HepG2 (cell line): ENCODE results near the gene ARMH1. TPM values are rescaled to one million over a fixed set of nuclear protein-coding genes. Genes with fewer than 3 reads are reported as not detected.

ENCODE experiments used
- BCL6 ChIP-seq: IDR thresholded peaks from 2 replicates; pipeline ENCODE4 v1.6.1; 2016; ENCODE audit warnings: missing genetic modification reagents, missing compliant biosample characterization
- CBX2 ChIP-seq, 2 experiments: fragments of 200-600 bp in 1 of 2; sonication (generic); formaldehyde crosslinking in 1 of 2; IDR thresholded peaks; 2 replicates each; pipeline versions ENCODE4 v1.7.0 to v1.8.1; 2018 to 2022; ENCODE audit warnings: low read depth in 2 of 2, low read length in 1 of 2, mild to moderate bottlenecking in 1 of 2, missing genetic modification reagents in 1 of 2
- HHEX ChIP-seq: IDR thresholded peaks from 2 replicates; pipeline ENCODE4 v1.6.1; 2016; ENCODE audit warnings: control low read depth
- KDM1A ChIP-seq: IDR thresholded peaks from 2 replicates; pipeline ENCODE4 v1.6.1; 2016; ENCODE audit warnings: missing compliant biosample characterization
- MEIS2 ChIP-seq: sonication (generic); formaldehyde crosslinking; IDR thresholded peaks from 2 replicates; pipeline ENCODE4 v1.9.0; 2021; ENCODE audit warnings: mild to moderate bottlenecking, missing genetic modification reagents
- WIZ ChIP-seq: sonication (generic); formaldehyde crosslinking; IDR thresholded peaks from 2 replicates; pipeline ENCODE4 v1.5.1; 2020; ENCODE audit warnings: mild to moderate bottlenecking, missing genetic modification reagents
- ZFP1 ChIP-seq: IDR thresholded peaks from 2 replicates; pipeline ENCODE4 v1.6.1; 2016
- ZNF205 ChIP-seq: IDR thresholded peaks from 2 replicates; pipeline ENCODE4 v1.6.1; 2018; ENCODE audit warnings: missing biosample characterization, missing genetic modification reagents
- polyA plus RNA-seq, 8 experiments: library from polyadenylated mRNA; depleted of rRNA in 3 of 8; stranded (reverse) in 7 of 8; unstranded in 1 of 8; fragments of >200 nt; fragmentation: Illumina TruSeq in 4 of 8; extraction: Trizol in 4 of 8; gene quantifications; 2 replicates each; pipeline versions ENCODE4 v1.2.1 to v1.2.3, GENCODE V29; 2011 to 2016; ENCODE audit warnings: low read depth in 4 of 8, missing spikeins in 1 of 8, mixed read lengths in 1 of 8; ENCODE audit not compliant: insufficient read depth in 1 of 8
- total RNA-seq, 5 experiments: library from RNA; depleted of rRNA; stranded (reverse); fragments of >200 nt; fragmentation: Illumina TruSeq; extraction: Trizol; gene quantifications; 2 replicates each; pipeline ENCODE4 v1.2.3, GENCODE V29; 2016; ENCODE audit warnings: low read depth in 1 of 5
- TF ChIP-seq, protein P1 (sequence below): sonication (generic); formaldehyde crosslinking; IDR thresholded peaks from 2 replicates; pipeline ENCODE4 v1.4.0; 2020; ENCODE audit warnings: missing genetic modification reagents
- TF ChIP-seq, protein P2 (sequence below), 2 experiments: fragments of 450-650 bp in 1 of 2; sonication (generic) in 1 of 2; formaldehyde crosslinking in 1 of 2; IDR thresholded peaks; 2 replicates each; pipeline versions ENCODE4 v1.6.1 to v1.8.0; 2016 to 2022; ENCODE audit warnings: antibody characterized with exemption in 1 of 2, mild to moderate bottlenecking in 1 of 2, missing genetic modification reagents in 1 of 2
- TF ChIP-seq, protein P3 (sequence below): sonication (generic); formaldehyde crosslinking; IDR thresholded peaks from 2 replicates; pipeline ENCODE4 v1.4.0; 2020; ENCODE audit warnings: missing genetic modification reagents; ENCODE audit errors: not compliant biosample characterization
- TF ChIP-seq, protein P4 (sequence below): sonication (generic); formaldehyde crosslinking; IDR thresholded peaks from 2 replicates; pipeline ENCODE4 v1.5.1; 2020; ENCODE audit warnings: mild to moderate bottlenecking, missing genetic modification reagents, moderate library complexity

ARMH1 gene
- total and polyA plus RNA-seq, 2 of the 13 experiments (the other 11 are each of a cell fraction or from before 2014, with no cell fraction given) = 0.69 TPM; not detected in 1

DNA sequence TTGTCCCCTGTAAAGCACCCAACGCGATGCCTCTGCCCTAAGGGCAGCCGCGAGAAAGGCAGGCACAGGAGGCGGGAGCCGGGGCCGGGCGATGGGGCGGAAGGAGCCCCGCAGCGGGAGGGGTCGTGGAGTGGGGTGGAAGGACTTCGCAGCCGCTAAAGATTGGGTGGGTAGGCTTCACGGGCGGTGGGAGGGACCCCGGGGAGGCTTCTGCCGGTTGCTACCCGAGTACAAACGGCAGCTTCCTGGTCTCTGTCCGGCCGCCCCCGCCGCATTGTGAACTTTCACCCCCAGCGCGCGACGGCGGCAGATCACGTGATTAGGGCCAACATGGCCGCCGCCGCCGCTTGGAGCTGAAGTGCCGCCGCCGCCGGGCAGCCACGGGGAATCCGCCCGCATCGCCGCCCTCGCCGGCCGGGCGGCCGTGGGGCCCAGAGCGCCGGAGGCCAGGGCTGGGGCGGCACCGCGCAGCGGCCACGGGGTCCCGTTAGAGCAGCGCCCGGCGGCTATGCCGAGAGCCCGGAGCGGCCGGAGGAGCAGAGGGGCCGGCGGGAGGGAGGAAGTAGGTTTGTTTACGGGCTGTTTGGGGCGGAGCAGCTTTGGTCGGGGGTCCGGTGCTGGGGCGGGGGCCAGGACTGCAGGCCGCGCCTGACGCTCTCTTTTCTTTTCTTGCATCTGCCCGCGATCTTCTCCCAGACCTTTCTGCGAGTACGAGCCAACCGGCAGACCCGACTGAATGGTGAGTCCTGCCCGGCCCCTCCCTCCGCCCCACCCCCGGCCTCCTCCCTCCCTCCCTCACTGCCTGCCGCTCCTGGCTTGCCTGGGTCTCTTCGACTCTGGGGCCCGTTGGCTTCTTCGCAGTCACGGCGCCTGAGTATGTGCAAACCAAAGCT, 42.6 kb upstream of the ARMH1 start (continued):
- TF ChIP-seq, protein P1, sequence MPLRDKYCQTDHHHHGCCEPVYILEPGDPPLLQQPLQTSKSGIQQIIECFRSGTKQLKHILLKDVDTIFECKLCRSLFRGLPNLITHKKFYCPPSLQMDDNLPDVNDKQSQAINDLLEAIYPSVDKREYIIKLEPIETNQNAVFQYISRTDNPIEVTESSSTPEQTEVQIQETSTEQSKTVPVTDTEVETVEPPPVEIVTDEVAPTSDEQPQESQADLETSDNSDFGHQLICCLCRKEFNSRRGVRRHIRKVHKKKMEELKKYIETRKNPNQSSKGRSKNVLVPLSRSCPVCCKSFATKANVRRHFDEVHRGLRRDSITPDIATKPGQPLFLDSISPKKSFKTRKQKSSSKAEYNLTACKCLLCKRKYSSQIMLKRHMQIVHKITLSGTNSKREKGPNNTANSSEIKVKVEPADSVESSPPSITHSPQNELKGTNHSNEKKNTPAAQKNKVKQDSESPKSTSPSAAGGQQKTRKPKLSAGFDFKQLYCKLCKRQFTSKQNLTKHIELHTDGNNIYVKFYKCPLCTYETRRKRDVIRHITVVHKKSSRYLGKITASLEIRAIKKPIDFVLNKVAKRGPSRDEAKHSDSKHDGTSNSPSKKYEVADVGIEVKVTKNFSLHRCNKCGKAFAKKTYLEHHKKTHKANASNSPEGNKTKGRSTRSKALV = no peak
- TF ChIP-seq WIZ (CRISPR knock-in tag) = no peak
- TF ChIP-seq, protein P2, sequence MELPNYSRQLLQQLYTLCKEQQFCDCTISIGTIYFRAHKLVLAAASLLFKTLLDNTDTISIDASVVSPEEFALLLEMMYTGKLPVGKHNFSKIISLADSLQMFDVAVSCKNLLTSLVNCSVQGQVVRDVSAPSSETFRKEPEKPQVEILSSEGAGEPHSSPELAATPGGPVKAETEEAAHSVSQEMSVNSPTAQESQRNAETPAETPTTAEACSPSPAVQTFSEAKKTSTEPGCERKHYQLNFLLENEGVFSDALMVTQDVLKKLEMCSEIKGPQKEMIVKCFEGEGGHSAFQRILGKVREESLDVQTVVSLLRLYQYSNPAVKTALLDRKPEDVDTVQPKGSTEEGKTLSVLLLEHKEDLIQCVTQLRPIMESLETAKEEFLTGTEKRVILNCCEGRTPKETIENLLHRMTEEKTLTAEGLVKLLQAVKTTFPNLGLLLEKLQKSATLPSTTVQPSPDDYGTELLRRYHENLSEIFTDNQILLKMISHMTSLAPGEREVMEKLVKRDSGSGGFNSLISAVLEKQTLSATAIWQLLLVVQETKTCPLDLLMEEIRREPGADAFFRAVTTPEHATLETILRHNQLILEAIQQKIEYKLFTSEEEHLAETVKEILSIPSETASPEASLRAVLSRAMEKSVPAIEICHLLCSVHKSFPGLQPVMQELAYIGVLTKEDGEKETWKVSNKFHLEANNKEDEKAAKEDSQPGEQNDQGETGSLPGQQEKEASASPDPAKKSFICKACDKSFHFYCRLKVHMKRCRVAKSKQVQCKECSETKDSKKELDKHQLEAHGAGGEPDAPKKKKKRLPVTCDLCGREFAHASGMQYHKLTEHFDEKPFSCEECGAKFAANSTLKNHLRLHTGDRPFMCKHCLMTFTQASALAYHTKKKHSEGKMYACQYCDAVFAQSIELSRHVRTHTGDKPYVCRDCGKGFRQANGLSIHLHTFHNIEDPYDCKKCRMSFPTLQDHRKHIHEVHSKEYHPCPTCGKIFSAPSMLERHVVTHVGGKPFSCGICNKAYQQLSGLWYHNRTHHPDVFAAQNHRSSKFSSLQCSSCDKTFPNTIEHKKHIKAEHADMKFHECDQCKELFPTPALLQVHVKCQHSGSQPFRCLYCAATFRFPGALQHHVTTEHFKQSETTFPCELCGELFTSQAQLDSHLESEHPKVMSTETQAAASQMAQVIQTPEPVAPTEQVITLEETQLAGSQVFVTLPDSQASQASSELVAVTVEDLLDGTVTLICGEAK (IDR thresholded peaks at IDR 0.05) = no peak
- TF ChIP-seq, protein P2 (CRISPR knock-in tag; IDR thresholded peaks at IDR 0.05) = peak; percentile 77
- no peak for TF ChIP-seq KDM1A (CRISPR knock-in tag)
- TF ChIP-seq MEIS2 = no peak
- no peak for TF ChIP-seq ZFP1 (CRISPR knock-in tag)
- TF ChIP-seq, protein P3, sequence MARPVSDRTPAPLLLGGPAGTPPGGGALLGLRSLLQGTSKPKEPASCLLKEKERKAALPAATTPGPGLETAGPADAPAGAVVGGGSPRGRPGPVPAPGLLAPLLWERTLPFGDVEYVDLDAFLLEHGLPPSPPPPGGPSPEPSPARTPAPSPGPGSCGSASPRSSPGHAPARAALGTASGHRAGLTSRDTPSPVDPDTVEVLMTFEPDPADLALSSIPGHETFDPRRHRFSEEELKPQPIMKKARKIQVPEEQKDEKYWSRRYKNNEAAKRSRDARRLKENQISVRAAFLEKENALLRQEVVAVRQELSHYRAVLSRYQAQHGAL (CRISPR knock-in tag) = no peak
- TF ChIP-seq BCL6 = no peak
- TF ChIP-seq, protein P4, sequence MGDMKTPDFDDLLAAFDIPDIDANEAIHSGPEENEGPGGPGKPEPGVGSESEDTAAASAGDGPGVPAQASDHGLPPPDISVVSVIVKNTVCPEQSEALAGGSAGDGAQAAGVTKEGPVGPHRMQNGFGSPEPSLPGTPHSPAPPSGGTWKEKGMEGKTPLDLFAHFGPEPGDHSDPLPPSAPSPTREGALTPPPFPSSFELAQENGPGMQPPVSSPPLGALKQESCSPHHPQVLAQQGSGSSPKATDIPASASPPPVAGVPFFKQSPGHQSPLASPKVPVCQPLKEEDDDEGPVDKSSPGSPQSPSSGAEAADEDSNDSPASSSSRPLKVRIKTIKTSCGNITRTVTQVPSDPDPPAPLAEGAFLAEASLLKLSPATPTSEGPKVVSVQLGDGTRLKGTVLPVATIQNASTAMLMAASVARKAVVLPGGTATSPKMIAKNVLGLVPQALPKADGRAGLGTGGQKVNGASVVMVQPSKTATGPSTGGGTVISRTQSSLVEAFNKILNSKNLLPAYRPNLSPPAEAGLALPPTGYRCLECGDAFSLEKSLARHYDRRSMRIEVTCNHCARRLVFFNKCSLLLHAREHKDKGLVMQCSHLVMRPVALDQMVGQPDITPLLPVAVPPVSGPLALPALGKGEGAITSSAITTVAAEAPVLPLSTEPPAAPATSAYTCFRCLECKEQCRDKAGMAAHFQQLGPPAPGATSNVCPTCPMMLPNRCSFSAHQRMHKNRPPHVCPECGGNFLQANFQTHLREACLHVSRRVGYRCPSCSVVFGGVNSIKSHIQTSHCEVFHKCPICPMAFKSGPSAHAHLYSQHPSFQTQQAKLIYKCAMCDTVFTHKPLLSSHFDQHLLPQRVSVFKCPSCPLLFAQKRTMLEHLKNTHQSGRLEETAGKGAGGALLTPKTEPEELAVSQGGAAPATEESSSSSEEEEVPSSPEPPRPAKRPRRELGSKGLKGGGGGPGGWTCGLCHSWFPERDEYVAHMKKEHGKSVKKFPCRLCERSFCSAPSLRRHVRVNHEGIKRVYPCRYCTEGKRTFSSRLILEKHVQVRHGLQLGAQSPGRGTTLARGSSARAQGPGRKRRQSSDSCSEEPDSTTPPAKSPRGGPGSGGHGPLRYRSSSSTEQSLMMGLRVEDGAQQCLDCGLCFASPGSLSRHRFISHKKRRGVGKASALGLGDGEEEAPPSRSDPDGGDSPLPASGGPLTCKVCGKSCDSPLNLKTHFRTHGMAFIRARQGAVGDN (CRISPR knock-in tag) = peak; percentile 89
- TF ChIP-seq HHEX = no peak
- no peak for TF ChIP-seq ZNF205
- no peak for TF ChIP-seq CBX2 (IDR thresholded peaks at IDR 0.05; ENCODE audit: low read depth, low read length)
- no peak for TF ChIP-seq CBX2 (CRISPR knock-in tag; IDR thresholded peaks at IDR 0.05; ENCODE audit: low read depth)
